ENCODE data around the gene PRSS38.
A peak's percentile ranks its signal among the peaks of the same experiment; 100 is the strongest.

Gene PRSS38

DNA sequence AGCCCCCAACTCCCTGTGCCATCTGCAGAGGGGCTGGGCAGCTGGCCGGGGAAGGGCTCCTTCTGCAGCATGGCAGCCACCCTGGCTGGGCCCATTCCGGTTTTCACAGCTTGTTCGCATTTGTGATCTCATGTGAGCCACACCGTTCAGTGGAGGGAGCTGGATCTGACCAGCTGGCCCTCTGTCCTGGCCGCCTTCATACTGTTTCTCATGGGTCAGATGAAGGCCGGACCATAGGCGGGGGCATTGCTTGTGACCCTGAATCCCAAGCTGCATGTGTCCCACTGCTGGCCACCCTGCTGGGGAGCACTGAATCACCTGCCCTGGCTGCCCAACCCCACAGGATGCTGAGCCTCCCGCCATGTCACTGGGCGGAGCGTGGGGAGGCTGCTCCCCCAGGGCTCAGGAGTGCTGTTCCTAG is 36.4 kb upstream of the PRSS38 start:
- DNase-seq (ENCODE audit: low read depth): no peak

DNA sequence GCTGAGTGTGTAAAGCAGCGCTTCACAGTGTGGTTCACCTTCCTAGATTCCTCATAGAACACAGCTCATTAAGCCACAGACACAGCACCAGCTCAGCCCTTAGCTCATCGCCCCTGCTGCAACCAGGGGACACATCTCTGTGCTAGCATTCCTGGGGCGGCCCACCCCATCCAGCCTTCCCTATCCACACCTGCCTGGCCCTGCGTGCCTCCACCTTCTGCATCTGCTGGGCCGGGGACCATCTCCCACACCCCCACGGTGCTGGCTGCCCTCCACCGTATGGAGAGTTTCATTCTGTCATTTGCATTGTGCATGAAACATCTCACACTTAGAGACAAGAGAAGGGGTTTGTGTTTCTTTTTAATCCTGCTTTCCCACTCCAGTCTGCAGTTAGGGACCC is 35.8 kb upstream of the PRSS38 start:
- DNase-seq (ENCODE audit: low read depth): no peak

DNA sequence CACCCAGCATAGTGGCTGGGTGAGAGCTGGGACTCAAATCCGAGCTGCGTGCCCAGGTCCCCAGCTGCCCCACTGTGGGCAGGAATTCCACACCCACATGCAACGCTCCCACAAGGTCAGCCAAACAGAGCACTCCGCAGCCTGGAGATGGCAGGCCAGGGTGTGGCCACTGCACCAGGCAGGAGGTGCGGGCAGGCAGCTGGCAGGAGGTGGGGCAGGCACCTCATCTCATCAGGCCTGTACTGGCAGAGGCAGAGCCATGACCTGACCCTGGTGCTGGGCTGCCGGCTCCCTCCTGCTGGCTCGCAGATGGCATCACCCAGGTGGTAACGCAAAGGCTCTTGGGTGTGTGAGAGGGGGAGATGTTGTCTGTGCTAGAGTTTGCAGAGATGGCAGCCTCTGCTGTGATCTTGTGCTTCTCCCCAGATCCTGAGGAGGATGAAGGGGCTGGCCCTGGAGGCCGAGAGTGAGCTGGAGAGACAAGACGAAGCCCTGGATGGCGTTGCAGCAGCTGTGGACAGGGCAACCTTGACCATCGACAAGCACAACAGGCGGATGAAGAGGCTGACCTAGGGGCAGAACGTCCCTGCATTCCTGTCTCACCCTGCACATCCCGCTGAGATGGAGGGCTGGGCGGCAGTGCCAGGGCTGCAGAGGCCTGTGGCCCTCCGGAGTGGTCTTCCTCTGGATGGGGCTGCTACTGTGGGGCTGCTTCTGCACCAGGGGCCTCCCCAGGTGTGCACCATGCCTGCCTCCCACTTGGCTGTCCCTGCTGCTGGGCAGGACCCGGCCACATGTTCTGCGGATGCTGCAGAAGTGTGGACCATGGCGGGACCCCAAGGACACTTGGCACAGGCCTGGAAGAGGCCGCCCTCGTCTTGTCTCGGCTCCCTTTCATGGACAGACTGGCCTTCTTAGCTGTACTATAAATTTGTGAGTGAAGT is 35.1 kb upstream of the PRSS38 start:
- no peak for DNase-seq (ENCODE audit: low read depth)

DNA sequence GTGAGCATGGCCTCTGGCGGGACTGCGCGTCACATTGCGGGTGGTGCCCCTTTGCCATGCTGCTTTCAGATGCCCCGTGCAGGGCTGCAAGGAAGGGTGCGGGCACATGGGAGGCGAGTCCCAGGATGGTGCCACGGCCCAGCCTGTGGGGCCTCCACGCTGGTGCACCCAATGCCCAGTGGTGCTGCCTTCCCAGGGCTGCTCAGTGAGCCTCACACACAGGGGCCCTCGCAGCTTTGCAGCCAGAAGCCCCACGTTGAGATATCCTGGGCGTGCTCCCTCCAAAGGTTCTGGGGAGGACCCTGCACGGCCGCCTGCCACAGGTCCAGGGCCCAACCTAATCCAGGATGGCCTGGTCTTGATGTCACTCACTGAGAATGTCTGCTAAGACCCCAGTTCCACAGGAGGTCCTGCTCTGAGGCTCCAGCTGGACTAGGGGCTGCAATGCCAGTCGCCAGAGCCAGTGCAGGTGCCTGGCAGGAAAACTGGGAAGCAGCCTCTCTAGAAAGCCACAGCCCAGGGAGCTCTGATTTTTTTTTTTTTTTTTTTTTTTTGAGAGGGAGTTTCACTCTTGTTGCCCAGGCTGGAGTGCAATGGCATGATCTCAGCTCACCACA is 34.1 kb upstream of the PRSS38 start:
- no peak for DNase-seq (ENCODE audit: low read depth)

DNA sequence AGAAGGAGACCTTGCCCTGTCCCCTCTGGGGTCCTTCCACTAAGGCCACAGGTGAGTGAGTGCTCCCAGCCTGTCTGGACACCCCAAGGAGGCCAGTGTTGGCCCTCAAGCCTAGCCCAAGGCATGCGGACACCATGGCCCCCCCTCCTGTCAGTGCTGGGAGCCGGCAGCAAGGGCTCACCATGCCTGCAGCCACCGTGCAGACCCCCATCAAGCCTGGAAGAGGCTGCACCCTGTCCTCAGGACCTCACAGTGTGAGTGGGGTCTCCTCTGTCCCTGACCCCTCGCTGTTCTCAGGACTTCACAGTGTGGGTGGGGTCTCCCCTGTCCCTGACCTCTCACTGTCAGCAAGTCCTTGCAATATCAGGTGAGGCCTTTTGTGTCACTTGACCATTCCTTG is 33.2 kb upstream of the PRSS38 start:
- DNase-seq (ENCODE audit: low read depth): no peak

DNA sequence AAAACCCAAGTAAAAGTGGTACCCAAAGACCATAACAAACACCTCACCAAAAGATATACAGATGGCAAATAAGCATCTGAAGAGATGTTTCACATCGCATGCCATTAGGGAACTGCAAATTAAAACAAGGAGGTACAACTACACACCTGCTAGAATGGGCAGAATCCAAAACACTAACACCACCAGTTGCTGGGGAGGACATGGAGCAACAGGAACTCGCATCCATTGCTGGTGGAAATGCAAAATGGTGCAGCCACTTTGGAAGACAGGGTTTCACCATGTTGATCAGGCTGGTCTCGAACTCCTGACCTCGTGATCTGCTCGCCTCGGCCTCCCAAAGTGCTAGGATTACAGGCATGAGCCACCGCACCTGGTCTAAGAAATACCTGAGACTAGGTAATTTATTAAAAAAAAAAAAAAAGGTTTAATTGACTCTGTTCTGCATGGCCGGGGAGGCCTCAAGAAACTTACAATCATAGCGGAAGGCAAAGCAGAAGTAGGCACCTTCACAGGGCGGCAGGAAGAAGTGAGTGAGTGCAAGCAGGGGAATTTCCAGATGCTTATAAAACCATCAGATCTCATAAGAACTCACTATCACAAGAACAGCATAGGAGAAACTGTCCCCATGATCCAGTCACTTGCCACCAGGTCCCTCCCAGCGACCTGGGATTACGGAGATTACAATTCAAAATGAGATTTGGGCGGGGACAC is 30.2 kb upstream of the PRSS38 start:
- no peak for DNase-seq (ENCODE audit: low read depth)

DNA sequence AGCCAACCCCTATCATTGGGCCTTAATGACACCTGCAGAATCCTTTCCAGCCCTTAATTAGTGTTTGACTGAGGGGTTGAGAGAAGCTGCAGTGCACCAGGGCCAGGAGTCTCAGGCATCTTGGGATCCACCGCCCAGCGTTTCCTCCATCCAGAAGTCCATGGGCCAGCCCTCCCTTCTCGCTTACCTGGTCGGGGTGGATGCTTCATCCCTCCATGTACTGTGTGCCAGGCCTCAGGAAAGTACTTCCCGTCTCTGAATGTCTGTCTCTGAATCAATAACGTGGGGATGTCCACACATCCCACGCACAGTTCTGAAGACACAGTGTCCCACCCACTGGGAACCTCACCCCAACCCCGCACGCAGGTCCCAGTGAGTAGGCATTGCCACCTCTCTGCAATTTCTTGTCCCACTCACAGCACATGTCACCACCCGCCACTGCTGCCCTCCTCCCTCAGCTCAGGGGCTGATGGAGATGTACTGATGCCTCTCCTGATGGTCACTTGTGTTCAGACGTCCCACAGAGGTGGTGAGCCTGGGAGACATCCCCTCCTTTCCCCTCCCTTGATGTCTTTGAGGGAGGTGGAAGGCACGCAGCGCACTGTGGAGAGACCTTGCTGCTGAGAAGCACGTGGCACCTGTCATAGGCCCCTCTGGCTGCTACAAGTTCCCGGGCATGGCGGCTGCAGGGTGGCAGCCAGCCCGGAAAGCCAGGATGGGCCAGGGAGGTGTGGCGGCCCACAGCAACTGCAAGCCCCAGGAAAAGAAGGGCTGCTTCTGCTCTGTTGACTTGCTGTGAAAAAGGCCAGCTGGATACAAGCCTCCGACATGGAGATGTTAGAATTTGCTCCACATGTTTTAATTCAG is 29.4 kb upstream of the PRSS38 start:
- DNase-seq (ENCODE audit: low read depth): no peak

DNA sequence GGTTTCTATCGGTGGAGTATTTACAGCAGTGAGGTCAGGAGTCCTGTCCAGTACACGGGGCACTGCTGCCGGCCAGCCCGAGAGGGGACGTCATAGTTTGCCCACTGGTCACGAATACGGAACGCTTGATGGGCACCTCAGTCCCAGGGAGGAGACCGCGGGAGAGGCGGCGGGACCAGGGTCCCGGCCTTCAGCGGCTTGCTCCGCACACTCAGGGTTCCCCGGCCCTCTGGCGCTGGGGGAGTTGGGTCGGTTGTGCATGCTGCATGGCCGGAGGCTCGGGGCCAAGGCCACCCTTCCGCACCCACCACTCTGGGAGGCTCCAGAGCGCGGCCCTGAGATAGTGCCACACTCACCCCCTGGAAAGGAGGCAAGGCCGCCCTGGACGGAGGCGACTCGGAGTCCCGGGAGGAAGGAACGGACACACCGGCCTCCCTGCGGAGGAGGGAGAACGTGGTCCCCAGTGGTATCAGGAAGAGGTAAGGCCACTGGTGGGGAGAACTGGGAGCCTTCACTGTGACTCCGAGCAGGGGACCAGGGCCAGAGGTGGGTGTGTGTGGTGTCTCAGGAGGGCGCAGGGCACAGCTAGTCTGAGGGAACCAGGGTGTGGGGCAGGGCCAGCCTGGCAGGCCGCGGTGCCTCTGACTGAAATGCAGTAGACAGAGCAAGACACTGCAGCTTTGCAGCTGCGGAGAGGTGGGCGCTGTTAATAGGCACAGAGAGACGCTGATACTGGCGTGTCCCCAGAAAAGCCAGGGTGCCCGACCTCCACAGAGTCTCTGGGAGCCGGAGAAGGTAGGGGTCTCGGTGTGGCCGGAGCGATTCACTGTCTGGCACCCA is 28.6 kb upstream of the PRSS38 start:
- no peak for DNase-seq (ENCODE audit: low read depth)

DNA sequence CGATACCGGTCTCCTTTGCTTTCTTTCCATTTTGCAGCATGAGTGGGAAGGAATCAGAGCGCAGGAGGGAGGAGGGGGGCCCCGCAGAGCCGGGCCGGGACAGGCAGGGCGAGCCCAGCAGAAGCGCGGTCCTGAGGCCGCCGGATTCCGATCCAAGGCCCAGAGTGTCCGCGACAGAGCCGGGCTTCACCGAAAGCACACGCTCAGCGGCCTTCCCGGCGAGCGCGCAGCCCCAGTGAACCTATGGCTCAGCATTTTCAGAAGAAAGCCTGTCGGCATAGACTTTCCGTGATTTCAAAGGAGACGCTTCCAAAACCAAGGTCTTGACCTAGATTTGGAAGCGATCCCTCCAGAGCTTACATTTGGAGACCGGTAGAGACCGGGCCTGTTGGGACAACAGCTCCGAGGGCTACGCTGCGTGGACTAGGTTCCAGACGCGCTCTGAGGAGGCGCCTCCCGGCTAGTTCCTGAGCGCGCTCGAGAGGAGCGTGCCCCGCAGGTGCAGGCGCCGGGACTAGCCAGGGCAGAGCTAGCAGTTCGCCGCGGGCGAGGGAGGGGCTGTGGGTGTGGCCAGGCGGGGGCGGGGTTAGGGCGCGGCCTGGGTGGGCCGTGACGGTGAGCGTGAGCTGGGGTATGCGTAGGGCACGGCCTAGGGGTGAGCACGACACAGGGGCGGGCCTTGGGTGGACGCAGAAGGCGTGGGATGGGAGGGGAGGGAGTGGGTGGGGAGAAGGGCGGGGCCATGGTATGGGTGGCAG is 27.8 kb upstream of the PRSS38 start:
- DNase-seq (ENCODE audit: low read depth): peak; percentile 60

DNA sequence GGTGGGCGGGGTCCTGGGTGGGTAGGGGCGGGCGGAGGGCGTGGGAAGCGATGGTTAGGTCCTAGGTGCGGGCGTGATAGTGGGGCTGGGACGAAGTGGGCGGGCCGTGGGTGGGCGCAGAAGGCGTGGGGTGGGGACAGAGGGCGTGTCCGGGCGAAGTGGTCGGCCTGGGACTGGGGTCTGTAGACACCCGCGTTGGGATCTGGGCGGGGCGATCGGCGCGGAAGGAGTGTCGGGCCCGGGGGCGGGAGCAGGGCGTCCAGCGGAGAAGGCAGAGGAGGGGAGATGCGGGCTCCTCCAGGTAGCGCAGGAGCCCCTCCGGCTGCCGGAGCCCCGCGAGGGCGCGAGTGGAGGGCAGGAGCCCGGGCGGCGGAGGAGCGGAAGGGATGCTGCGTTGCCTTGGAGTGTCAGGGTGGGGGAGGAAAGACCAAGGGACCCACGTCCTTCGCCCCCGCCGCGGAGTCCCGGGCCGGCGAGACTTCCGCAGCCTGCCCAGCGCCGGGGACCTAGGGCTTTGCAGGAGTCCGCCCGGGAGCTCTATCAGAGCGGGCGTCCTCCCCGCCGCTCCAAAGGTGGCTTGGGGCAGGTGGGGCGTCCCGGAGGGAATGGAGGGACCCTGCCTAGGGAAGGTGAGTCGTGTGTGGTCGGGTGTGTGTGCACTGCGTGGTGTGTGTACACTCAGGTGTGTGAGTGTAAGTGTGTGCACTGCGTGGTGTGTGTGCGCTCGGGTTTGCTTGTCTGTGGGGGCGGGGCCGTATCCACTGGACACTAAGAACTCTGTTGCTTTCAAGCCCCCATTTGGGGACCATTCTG is 27.0 kb upstream of the PRSS38 start:
- no peak for DNase-seq (ENCODE audit: low read depth)

DNA sequence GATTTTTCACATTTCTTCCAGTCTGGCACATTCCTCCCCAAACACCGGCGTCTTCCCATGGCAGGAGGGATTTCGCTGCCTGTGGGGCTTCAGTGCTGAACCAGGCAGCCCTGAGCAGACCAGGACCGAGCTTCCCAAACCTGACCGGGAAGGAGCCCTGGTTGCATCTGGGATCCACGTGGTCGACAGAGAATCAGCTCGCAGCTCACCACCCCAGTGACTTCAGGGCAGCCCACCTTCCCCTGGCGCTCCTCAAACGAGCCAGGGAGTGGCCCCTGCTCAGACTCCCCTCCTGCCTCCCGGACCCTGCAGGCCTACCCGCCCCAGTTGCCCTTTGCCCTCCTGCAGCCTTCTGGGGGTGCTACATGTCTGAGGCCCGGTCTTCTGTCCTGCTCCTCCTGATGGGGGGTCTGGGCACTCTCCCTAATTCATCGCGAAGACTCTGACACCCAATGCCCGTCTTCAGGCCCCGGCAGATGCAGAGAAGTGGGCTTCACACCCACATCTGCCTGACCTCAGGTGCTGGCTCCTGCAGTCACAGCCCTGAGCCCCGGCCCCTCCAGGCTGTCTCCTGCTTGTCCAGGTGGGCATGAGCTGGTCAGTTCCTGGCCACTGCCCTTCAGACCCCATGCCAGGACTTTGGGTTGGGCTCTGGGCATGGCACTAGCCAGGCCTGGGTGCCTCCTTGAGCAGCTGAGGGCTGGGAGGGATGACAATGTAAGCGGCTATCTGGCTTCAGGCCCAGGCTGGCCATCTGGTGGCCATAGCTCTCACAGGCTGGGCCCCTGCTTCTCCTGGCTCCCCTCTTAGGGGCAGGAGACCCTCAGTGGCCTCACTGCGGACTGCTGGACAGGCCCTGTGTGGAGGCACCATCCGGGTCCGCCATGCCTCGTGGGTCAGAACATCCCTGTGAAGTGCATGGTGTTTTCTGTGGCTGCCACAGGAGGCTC is 26.1 kb upstream of the PRSS38 start:
- no peak for DNase-seq (ENCODE audit: low read depth)

DNA sequence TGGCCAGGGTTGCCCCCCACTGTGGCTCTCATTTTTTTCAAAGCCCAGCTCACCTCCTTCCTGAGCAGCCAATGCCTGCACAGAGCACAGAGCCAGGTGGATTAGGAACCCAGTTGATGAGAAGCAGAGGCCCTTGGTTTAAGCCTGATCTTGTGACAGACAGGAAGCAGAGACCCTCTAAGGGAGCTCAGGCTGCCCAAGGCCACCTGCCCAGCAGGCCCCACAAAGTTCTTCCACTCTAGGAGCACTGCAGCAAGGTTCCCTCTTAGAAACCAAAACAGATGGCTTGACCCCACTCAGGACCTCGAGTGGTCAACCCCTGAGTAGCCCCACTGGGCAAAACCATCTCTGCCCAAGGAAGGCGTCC is 25.5 kb upstream of the PRSS38 start:
- DNase-seq (ENCODE audit: low read depth): no peak

DNA sequence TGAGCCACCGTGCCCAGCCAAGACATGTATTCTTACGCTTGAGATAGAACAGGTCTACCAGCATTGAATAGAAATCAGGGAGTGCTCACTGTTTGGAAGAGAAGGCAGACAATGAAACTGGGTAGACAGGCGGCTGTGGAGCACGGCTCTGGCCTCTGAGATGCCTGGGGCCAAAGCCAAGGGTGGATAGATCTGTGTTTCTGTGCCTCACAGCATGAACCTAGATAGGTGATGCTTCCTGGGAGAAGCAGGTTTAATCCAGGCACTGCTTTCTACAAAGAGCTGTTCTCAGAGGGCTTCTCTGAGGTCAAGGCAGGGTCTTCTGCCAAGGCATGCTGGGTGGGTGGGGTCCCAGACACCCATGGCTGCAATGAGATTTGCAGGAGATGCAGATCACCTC is 24.6 kb upstream of the PRSS38 start:
- no peak for DNase-seq (ENCODE audit: low read depth)

DNA sequence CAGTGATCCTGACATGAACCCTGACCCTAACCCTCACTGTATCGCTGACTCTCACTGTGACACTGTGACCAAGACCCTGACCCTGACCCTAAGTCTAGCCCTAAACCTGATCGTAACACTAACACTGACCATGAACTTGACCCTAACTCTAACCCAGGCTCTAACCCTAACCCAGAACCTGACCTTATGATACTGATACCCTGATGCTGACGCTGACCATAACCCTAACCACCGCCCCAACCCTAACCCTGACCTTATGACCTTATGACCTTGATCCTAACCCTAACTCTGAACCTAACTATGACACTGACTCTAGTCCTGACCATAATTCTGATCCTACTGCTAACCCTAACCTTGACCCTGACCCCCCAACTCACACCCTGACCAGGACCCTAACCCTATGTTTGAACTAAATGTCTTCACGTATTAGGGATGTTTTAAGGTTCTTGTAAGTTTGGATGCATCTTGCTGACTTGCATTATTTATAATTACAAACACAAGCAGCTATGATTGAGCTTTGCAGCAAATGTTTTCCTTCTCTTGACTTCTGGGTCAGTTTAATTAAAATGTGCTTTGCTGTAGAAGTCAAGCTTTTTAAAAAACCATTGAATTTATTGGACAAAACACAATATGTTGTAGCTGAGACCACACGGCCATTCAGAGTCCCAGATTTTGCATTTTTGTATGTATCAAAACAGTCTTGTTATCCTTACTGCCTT is 23.9 kb upstream of the PRSS38 start:
- DNase-seq (ENCODE audit: low read depth): no peak

DNA sequence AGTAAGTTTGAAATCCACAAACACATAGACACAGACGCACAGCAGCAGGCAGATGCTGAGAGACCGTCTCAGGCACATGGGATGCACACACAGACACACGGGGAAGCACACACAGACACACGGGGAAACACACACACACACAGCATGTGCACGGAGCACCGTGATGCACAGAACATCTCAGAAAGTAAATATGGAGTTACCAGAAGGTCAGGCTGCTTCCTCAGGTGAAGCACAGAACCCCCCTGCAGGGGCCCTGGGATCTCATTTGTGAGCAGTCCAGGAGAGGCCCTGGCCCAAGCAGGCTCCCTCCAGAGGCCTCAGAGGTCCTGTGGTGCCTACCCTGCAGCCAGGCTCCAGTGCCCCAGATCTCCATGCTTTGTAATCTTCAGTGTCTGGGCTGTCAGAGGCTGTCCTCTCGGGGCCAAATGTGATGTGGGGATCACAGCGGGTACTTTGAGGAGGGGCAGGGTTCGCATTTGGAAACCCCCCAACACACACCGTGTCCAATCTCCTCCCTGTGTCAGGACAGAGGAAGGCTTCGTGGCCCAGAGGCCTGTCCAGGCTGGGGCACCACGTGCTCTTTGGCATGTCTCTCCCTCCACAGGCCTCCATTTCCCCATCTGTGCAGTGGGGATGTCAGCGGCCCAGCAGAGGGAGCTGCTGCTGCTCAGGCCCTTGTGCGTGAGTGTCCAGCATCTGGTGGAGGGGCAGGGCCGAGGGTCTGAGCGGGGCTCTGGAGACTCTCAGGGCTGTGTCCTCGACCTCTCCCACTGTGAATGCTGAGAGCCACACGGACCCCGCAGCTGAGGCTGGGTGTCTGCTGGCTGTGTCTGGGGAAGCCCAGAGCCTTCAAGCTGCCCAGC is 23.0 kb upstream of the PRSS38 start:
- no peak for DNase-seq (ENCODE audit: low read depth)

DNA sequence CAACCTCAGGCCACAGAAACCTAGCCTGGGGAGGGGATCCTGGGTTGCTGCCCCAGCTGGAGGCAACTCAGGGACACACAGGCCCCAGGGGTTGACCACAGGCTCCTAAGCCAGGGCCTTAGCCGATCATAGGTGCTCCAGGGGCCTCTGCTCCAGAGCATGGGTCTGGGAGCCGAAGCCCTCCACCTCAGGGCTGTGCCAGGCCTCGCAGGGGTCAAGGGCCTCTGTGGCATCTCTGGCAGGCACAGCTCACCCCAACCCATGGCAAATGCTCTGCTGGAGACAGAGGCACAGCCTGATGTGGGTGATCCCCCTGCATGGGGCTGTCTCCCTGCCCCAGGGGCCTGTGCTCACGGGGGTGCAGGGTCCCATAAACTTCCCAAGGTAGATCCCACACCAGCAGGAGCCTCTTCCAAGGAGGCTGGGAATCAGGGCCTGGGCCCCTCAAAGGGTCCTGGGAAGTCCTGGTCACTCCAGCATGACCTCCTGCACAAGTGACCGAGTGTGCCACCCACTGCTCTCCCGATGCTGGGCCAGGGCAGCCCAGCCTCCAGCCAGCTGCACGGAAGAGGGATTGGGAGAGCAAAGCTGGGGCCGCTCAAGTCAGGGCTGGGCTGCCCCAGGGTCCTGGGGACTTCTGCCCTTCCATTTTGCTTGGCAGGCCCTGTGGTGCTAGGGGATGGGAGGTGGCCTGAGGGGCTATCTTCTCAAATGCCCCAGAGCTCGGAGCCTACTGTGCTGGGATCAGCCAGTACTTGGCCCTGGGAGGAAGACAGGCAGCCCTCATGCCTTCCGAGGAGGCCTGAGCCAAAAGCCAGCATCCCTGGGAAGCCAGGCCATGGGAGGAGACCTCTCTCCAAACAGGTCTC is 22.2 kb upstream of the PRSS38 start:
- DNase-seq (ENCODE audit: low read depth): no peak
